H1 (cell line): Measurements from ENCODE around the gene GNAS. TPM values are rescaled to one million over a fixed set of nuclear protein-coding genes. Genes with fewer than 3 reads are reported as not detected.

Experiments used
- CTCF ChIA-PET: fragments of 300-600 bp; sonication (Branson Sonifier 250); formaldehyde crosslinking; loops from one replicate; lab custom pipeline; 2021; ENCODE audit not compliant: partially characterized antibody; lab: Charles Lee
- POLR2A ChIA-PET: fragments of 300-600 bp; sonication (Branson Sonifier 250); formaldehyde crosslinking; loops from one replicate; lab custom pipeline; 2021; ENCODE audit warnings: inconsistent platforms; ENCODE audit not compliant: partially characterized antibody; lab: Charles Lee
- DNase-seq, 2 experiments: peaks; one replicate each; pipeline versions ENCODE4 v3.0.0 to v3.0.0-alpha.2; 2010 to 2022; ENCODE audit warnings: low spot score in 2 of 2, low read depth in 1 of 2, mixed read lengths in 1 of 2
- FAIRE-seq: peaks from 2 replicates; lab custom pipeline; 2011; peaks lifted over from hg19 to GRCh38; lab: Jason Lieb, UNC
- H2AFZ ChIP-seq: 2 replicates; pipeline ENCODE4 v1.8.1; 2012; ENCODE audit warnings: low read length, inconsistent platforms
- H2AK5ac ChIP-seq: 2 replicates; pipeline ENCODE4 v1.6.1; 2013; ENCODE audit warnings: low read depth, low read length
- H2BK120ac ChIP-seq: replicated peaks from 2 replicates; pipeline ENCODE3; 2013; ENCODE audit warnings: low read depth, low read length, inconsistent platforms
- H2BK12ac ChIP-seq: 2 replicates; pipeline ENCODE4 v1.6.1; 2013; ENCODE audit warnings: low read depth, low read length
- H2BK15ac ChIP-seq: 2 replicates; pipeline ENCODE4 v1.6.1; 2013; ENCODE audit warnings: low read length
- H2BK20ac ChIP-seq: 2 replicates; pipeline ENCODE4 v1.6.1; 2013; ENCODE audit warnings: low read length
- H2BK5ac ChIP-seq: 2 replicates; pipeline ENCODE4 v1.6.1; 2013; ENCODE audit warnings: low read depth, low read length
- H3K14ac ChIP-seq: 2 replicates; pipeline ENCODE4 v1.6.1; 2013; ENCODE audit warnings: inconsistent platforms; ENCODE audit not compliant: insufficient read length
- H3K18ac ChIP-seq: 2 replicates; pipeline ENCODE4 v1.6.1; 2013; ENCODE audit warnings: low read length; ENCODE audit errors: extremely low read depth
- H3K23ac ChIP-seq: 2 replicates; pipeline ENCODE4 v1.6.1; 2013; ENCODE audit warnings: inconsistent platforms; ENCODE audit not compliant: insufficient read length
- H3K23me2 ChIP-seq: 2 replicates; pipeline ENCODE4 v1.6.1; 2013; ENCODE audit warnings: low read depth, low read length
- H3K27ac ChIP-seq: 2 replicates; pipeline ENCODE4 v1.6.1; 2011; ENCODE audit warnings: low read depth, low read length, inconsistent platforms
- H3K27me3 ChIP-seq, 4 experiments: replicated peaks in 1 of 4; 1 replicate in 1 of 4; 2 replicates in 3 of 4; pipeline versions ENCODE4 v1.6.1 to v1.8.1; 2011 to 2013; ENCODE audit warnings: low read length in 3 of 4, mild to moderate bottlenecking in 3 of 4, inconsistent platforms in 2 of 4, mixed read lengths in 2 of 4, moderate library complexity in 1 of 4; ENCODE audit not compliant: control insufficient read depth in 3 of 4, insufficient read depth in 3 of 4; ENCODE audit errors: extremely low read depth in 1 of 4
- H3K36me3 ChIP-seq, 4 experiments: 2 replicates each; pipeline versions ENCODE4 v1.6.1 to v1.8.1; 2011 to 2013; ENCODE audit warnings: mild to moderate bottlenecking in 4 of 4, low read length in 3 of 4, moderate library complexity in 2 of 4, control low read depth in 1 of 4, inconsistent platforms in 1 of 4; ENCODE audit not compliant: insufficient read depth in 4 of 4, control insufficient read depth in 2 of 4
- H3K4ac ChIP-seq: replicated peaks from 2 replicates; pipeline ENCODE3; 2013; ENCODE audit warnings: low read length, low read depth, mixed read lengths, inconsistent platforms; ENCODE audit not compliant: insufficient read length
- H3K4me1 ChIP-seq, 4 experiments: replicated peaks in 1 of 4; 1 replicate in 1 of 4; 2 replicates in 3 of 4; pipeline versions ENCODE4 v1.6.1 to v1.8.1; 2011 to 2013; ENCODE audit warnings: low read length in 3 of 4, inconsistent platforms in 2 of 4, mixed read lengths in 1 of 4; ENCODE audit not compliant: insufficient read depth in 4 of 4, control insufficient read depth in 3 of 4
- H3K4me2 ChIP-seq, 2 experiments: 2 replicates each; pipeline versions ENCODE4 v1.6.1 to v1.8.1; 2011 to 2013; ENCODE audit warnings: low read depth in 2 of 2, low read length in 2 of 2, control low read depth in 1 of 2, inconsistent platforms in 1 of 2, mild to moderate bottlenecking in 1 of 2; ENCODE audit not compliant: insufficient read depth in 1 of 2
- H3K4me3 ChIP-seq, 4 experiments: fragments of 200-600, 300-600 bp in 1 of 4; sonication (generic), shearing (Covaris generic), sonication (Bioruptor Twin) in 1 of 4; 2 replicates each; pipeline versions ENCODE4 v1.5.1 to v1.8.1; 2011 to 2016; ENCODE audit warnings: low read length in 4 of 4, low read depth in 3 of 4, control low read depth in 2 of 4, inconsistent platforms in 2 of 4, mild to moderate bottlenecking in 2 of 4, mixed read lengths in 1 of 4, moderate library complexity in 1 of 4; ENCODE audit not compliant: insufficient read depth in 2 of 4; ENCODE audit errors: extremely low read depth in 1 of 4
- H3K56ac ChIP-seq: replicated peaks from 2 replicates; pipeline ENCODE3; 2013; ENCODE audit warnings: low read depth, mild to moderate bottlenecking, mixed read lengths, low read length, inconsistent platforms; ENCODE audit not compliant: insufficient read length
- H3K79me1 ChIP-seq: 2 replicates; pipeline ENCODE4 v1.6.1; 2013; ENCODE audit warnings: low read depth, low read length, control low read depth
- H3K79me2 ChIP-seq, 2 experiments: 2 replicates each; pipeline versions ENCODE4 v1.6.1 to v1.8.1; 2012 to 2013; ENCODE audit warnings: low read length in 2 of 2, mild to moderate bottlenecking in 2 of 2, inconsistent platforms in 1 of 2; ENCODE audit not compliant: insufficient read depth in 2 of 2, control insufficient read depth in 1 of 2
- H3K9ac ChIP-seq, 4 experiments: replicated peaks in 1 of 4; 1 replicate in 1 of 4; 2 replicates in 3 of 4; pipeline versions ENCODE4 v1.6.1 to v1.8.1; 2011 to 2013; ENCODE audit warnings: low read depth in 3 of 4, low read length in 3 of 4, control low read depth in 2 of 4, mild to moderate bottlenecking in 2 of 4, moderate library complexity in 2 of 4, inconsistent platforms in 1 of 4; ENCODE audit errors: extremely low read depth in 1 of 4
- H3K9me3 ChIP-seq, 2 experiments: 2 replicates each; pipeline versions ENCODE4 v1.6.1 to v1.8.1; 2012 to 2013; ENCODE audit warnings: mild to moderate bottlenecking in 2 of 2, moderate library complexity in 2 of 2, control low read depth in 1 of 2, inconsistent platforms in 1 of 2, low read depth in 1 of 2, low read length in 1 of 2, mixed read lengths in 1 of 2; ENCODE audit not compliant: insufficient read depth in 2 of 2
- H4K20me1 ChIP-seq, 2 experiments: replicated peaks in 1 of 2; 2 replicates each; pipeline versions ENCODE3 to v1.8.1; 2011 to 2013; ENCODE audit warnings: inconsistent platforms in 2 of 2, low read length in 2 of 2, mild to moderate bottlenecking in 1 of 2; ENCODE audit not compliant: insufficient read depth in 2 of 2, control insufficient read depth in 1 of 2
- H4K5ac ChIP-seq: 2 replicates; pipeline ENCODE4 v1.6.1; 2013; ENCODE audit warnings: low read length, low read depth, mixed read lengths, inconsistent platforms; ENCODE audit not compliant: insufficient read length
- H4K8ac ChIP-seq: 2 replicates; pipeline ENCODE4 v1.8.0; 2013; ENCODE audit warnings: mild to moderate bottlenecking, moderate library complexity, low read length, inconsistent platforms; ENCODE audit not compliant: insufficient read depth; ENCODE audit errors: extremely low read depth
- H4K91ac ChIP-seq: replicated peaks from 2 replicates; pipeline ENCODE3; 2013; ENCODE audit warnings: low read length, mixed read lengths, inconsistent platforms; ENCODE audit not compliant: insufficient read length
- GTF2F1 ChIP-seq: IDR thresholded peaks from 2 replicates; pipeline ENCODE4 v1.6.1; 2012; ENCODE audit warnings: low read depth, low read length, improper control_type of control experiment, borderline replicate concordance
- SIRT6 ChIP-seq: IDR thresholded peaks from one replicate; pipeline ENCODE4 v1.7.1; 2012; ENCODE audit warnings: low read length, inconsistent platforms
- WGBS, 2 experiments: shearing (Covaris generic) in 1 of 2; methylation state at CpG; one replicate each; pipeline versions ENCODE4 v1.1.6 to v1.1.7; 2013 to 2015; ENCODE audit warnings: low lambda C conversion rate in 2 of 2, mixed read lengths in 2 of 2, inconsistent platforms in 1 of 2, low coverage in 1 of 2, missing lambda C conversion rate in 1 of 2; ENCODE audit not compliant: insufficient replicate concordance in 2 of 2, insufficient coverage in 1 of 2, insufficient read length in 1 of 2; ENCODE audit errors: extremely low coverage in 1 of 2, missing lambda C conversion rate in 1 of 2; 5-methylcytosine and 5-hydroxymethylcytosine counted together
- polyA plus RNA-seq, 7 experiments: library from polyadenylated mRNA; depleted of rRNA in 3 of 7; stranded (reverse) in 5 of 7; unstranded in 2 of 7; fragments of >200 nt in 5 of 7; fragments of 200-250 nt in 2 of 7; gene quantifications; 1 replicate in 5 of 7; 2 replicates in 1 of 7; 4 replicates in 1 of 7; pipeline versions ENCODE4 v1.2.1 to v1.2.3, GENCODE V29; 2011 to 2013; ENCODE audit warnings: missing spikeins in 2 of 7, mixed read lengths in 2 of 7
- total RNA-seq: library from RNA; stranded (reverse); fragmentation: NEBNext Ultra II Directional; extraction: Animal tissue kit (Norgen Biotek cat#: 25700); gene quantifications from 2 replicates; pipeline ENCODE4 v1.2.1, GENCODE V29; 2021

Gene GNAS
- total and polyA plus RNA-seq, 2 of the 8 experiments (the other 6 are each of a cell fraction or from before 2014, with no cell fraction given) = 989 to 1,613 TPM

DNA sequence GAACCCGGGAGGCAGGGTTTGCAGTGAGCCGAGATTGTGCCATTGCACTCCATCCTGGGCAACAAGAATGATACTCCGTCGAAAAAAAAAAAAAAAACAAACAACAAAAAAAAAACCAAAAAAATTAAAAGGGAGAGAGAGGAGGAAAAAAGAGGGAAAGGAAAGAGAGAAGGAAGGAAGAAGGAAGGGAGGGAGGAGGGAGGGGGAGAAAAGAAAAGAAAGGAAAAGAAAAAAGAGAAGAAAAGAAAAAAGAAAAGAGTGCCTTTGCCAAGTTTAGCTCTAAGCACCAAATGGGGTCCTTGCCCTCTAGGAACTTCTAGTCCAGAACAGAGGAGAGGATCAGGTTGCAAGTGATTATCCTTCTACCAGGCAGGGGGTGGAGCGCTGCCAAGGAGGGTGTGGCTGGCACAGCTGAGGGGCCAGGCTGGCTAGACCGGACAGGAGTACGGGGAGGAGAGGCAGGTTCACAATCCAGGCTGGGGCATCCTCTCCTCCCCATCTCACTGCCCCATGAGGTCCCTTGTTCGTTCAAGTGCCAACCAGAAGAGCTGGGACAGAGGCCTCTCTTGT, 19.1 kb downstream of the GNAS start:
- H3K4me1 ChIP-seq = peaks cover 0 to 6% (median 2%) of the 10 kb centered on the region in 4 experiments; a peak in 4 of 7 replicates
- H4K91ac ChIP-seq = no peak overlapping the region
- TF ChIP-seq GTF2F1 (no peak), SIRT6 (no peak)
- no peak overlapping the region for H2BK120ac ChIP-seq
- H3K56ac ChIP-seq = no peak overlapping the region
- no peak overlapping the region for H3K23ac ChIP-seq
- H3K36me3 ChIP-seq = no peaks in the 10 kb centered on the region; a peak in 1 of 8 replicates
- ChIA-PET CTCF (interaction anchor here (0.6 to 4.7 kb wide), 5 partner anchors 9 to 584 kb away, joined by 3 to 61 read pairs (median 3); no protein-coding TSS in a partner anchor), POLR2A (interaction anchor here (0.9 to 2.0 kb wide), 3 partner anchors 12 to 18 kb away, joined by 4 to 6 read pairs (median 5); no protein-coding TSS in a partner anchor)
- H3K23me2 ChIP-seq = no peaks in the 10 kb centered on the region
- no peaks in the 10 kb centered on the region for H3K79me1 ChIP-seq
- WGBS, 2 experiments = 81% methylated on average over 4 of the region's 8 CpGs; no CpG with 5 or more reads in 1 of the 2 experiments
- H3K27ac ChIP-seq = no peak overlapping the region
- H3K4ac ChIP-seq = no peak overlapping the region
- no peaks in the 10 kb centered on the region for H4K20me1 ChIP-seq
- H4K5ac ChIP-seq = no peak overlapping the region
- no peak overlapping the region for H2AK5ac ChIP-seq
- FAIRE-seq (no peak), DNase-seq (no peak)
- H3K4me2 ChIP-seq = no peak overlapping the region
- H3K27me3 ChIP-seq = no peaks in the 10 kb centered on the region
- no peak overlapping the region for H2BK5ac ChIP-seq
- H3K9me3 ChIP-seq = no peaks in the 10 kb centered on the region
- H2BK12ac ChIP-seq = no peak overlapping the region
- H3K79me2 ChIP-seq = no peaks in the 10 kb centered on the region
- H3K9ac ChIP-seq = no peak overlapping the region
- H4K8ac ChIP-seq = no peak overlapping the region; the same call in 1 of the 2 replicates
- no peak overlapping the region for H3K18ac ChIP-seq
- no peak overlapping the region for H2BK15ac ChIP-seq
- H2BK20ac ChIP-seq = no peak overlapping the region
- no peak overlapping the region for H2AFZ ChIP-seq
- H3K14ac ChIP-seq = no peak overlapping the region
- no peak overlapping the region for H3K4me3 ChIP-seq
